Thyroid gland (tissue), 4 donors: ENCODE measurements around the gene PHB1.

Experiments
- CTCF ChIP-seq, 6 experiments: fragments of 200-600 bp in 3 of 6; fragments of 450-650 bp in 3 of 6; sonication (generic) in 3 of 6; IDR thresholded peaks; one replicate each; pipeline ENCODE4 v1.5.1; 2016 to 2019; ENCODE audit warnings: antibody characterized with exemption in 6 of 6, mild to moderate bottlenecking in 2 of 6, inconsistent platforms in 1 of 6, moderate library complexity in 1 of 6
- POLR2A ChIP-seq, 2 donors: fragments of 450-650 bp; IDR thresholded peaks; one replicate each; pipeline ENCODE4 v1.6.1; 2017; ENCODE audit warnings: antibody characterized with exemption in 2 of 2, mild to moderate bottlenecking in 2 of 2, moderate library complexity in 1 of 2

- TF ChIP-seq CTCF (IDR thresholded peaks at IDR 0.05), result peak in 5 of 6 experiments; percentile 28 to 46 (median 42)
- no peak for TF ChIP-seq POLR2A (IDR thresholded peaks at IDR 0.05)
Measured at GRCh38 chr17:49407981-49408501, 6.6 kb downstream of the PHB1 start.
